ENCODE data around the gene DAND5. TPM values are rescaled to one million over a fixed set of nuclear protein-coding genes. Genes with fewer than 3 reads are reported as not detected.

DAND5 gene
- total RNA-seq, 1 experiment from 2014 or later, result 0.17 TPM

GRCh38 chr19:12924621-12925310 is 44.6 kb upstream of the DAND5 start:
- TF ChIP-seq EZH2 (IDR thresholded peaks at IDR 0.05; ENCODE audit: borderline replicate concordance, low read depth, low read length, poor library complexity, severe bottlenecking), result no peak
- no peak for TF ChIP-seq CTCF (conservative IDR thresholded peaks at IDR 0.05; ENCODE audit: low read depth, low read length)
- BruUV-seq (replicated peaks), result no TSS peak
- Histone ChIP-seq H3K36me3 (ENCODE audit: insufficient read depth, low read length, poor library complexity, severe bottlenecking) (peaks cover 64% of the 10 kb centered on the region), H3K27me3 (replicated peaks; ENCODE audit: insufficient read depth, low read depth, low read length, poor library complexity) (no peaks in the 10 kb centered on the region), H3K9me3 (ENCODE audit: low read depth, low read length, poor library complexity, severe bottlenecking) (no peaks in the 10 kb centered on the region), H3K4me1 (ENCODE audit: insufficient read depth, low read length, poor library complexity, severe bottlenecking) (no peaks in the 10 kb centered on the region), H3K27ac (ENCODE audit: low read depth, low read length, poor library complexity, severe bottlenecking) (no peak overlapping the region), H3K4me3 (ENCODE audit: low read depth, low read length, poor library complexity, severe bottlenecking) (no peak overlapping the region)
- CTCF ChIA-PET, result no interaction called here
- POLR2A ChIA-PET (ENCODE audit: low non-redundant PET), result no interaction called here
- no peak for DNase-seq (ENCODE audit: low spot score)
- intact Hi-C loops (cut with micrococcal nuclease; ENCODE audit: unreplicated experiment), result no loop called here

GRCh38 chr19:12930002-12930645 is 39.3 kb upstream of the DAND5 start:
- no peaks in the 10 kb centered on the region for H3K9me3 ChIP-seq (ENCODE audit: low read depth, low read length, poor library complexity, severe bottlenecking)
- DNase-seq (ENCODE audit: low spot score), result no peak
- intact Hi-C loops (cut with micrococcal nuclease; ENCODE audit: unreplicated experiment), result no loop called here
- CTCF ChIA-PET, result no interaction called here
- H3K4me3 ChIP-seq (ENCODE audit: low read depth, low read length, poor library complexity, severe bottlenecking), result no peak overlapping the region
- H3K36me3 ChIP-seq (ENCODE audit: insufficient read depth, low read length, poor library complexity, severe bottlenecking), result peaks cover 53% of the 10 kb centered on the region
- BruUV-seq (replicated peaks), result no TSS peak
- H3K27ac ChIP-seq (ENCODE audit: low read depth, low read length, poor library complexity, severe bottlenecking), result no peak overlapping the region
- POLR2A ChIA-PET (ENCODE audit: low non-redundant PET), result no interaction called here
- H3K27me3 ChIP-seq (replicated peaks; ENCODE audit: insufficient read depth, low read depth, low read length, poor library complexity), result no peaks in the 10 kb centered on the region
- TF ChIP-seq EZH2 (IDR thresholded peaks at IDR 0.05; ENCODE audit: borderline replicate concordance, low read depth, low read length, poor library complexity, severe bottlenecking) (no peak), CTCF (conservative IDR thresholded peaks at IDR 0.05; ENCODE audit: low read depth, low read length) (no peak)
- H3K4me1 ChIP-seq (ENCODE audit: insufficient read depth, low read length, poor library complexity, severe bottlenecking), result peaks cover 9% of the 10 kb centered on the region

- intact Hi-C loops (cut with micrococcal nuclease; ENCODE audit: unreplicated experiment), result no loop called here
- ChIA-PET CTCF (no interaction called here), POLR2A (ENCODE audit: low non-redundant PET) (interaction anchor here (0.5 kb wide), 1 partner anchor 251 kb away, joined by 4 read pairs; no protein-coding TSS in a partner anchor)
- TF ChIP-seq EZH2 (IDR thresholded peaks at IDR 0.05; ENCODE audit: borderline replicate concordance, low read depth, low read length, poor library complexity, severe bottlenecking), result no peak
- no peak for TF ChIP-seq CTCF (conservative IDR thresholded peaks at IDR 0.05; ENCODE audit: low read depth, low read length)
- no peaks in the 10 kb centered on the region for H3K9me3 ChIP-seq (ENCODE audit: low read depth, low read length, poor library complexity, severe bottlenecking)
- H3K36me3 ChIP-seq (ENCODE audit: insufficient read depth, low read length, poor library complexity, severe bottlenecking), result peaks cover 35% of the 10 kb centered on the region
- H3K4me1 ChIP-seq (ENCODE audit: insufficient read depth, low read length, poor library complexity, severe bottlenecking), result peaks cover 16% of the 10 kb centered on the region
- peak overlapping the region; percentile 95 for H3K4me3 ChIP-seq (ENCODE audit: low read depth, low read length, poor library complexity, severe bottlenecking)
- no peak for DNase-seq (ENCODE audit: low spot score)
- peak overlapping the region; percentile 84 for H3K27ac ChIP-seq (ENCODE audit: low read depth, low read length, poor library complexity, severe bottlenecking)
- no TSS peak for BruUV-seq (replicated peaks)
- H3K27me3 ChIP-seq (replicated peaks; ENCODE audit: insufficient read depth, low read depth, low read length, poor library complexity), result no peaks in the 10 kb centered on the region
Measured at GRCh38 chr19:12932392-12933286, 36.7 kb upstream of the DAND5 start.

Data from A673 (cell line).